ENCODE data around the gene TSPAN7. TPM values are rescaled to one million over a fixed set of nuclear protein-coding genes. Genes with fewer than 3 reads are reported as not detected.

The TSPAN7 gene
- total RNA-seq, 1 experiment from 2014 or later, result not detected

DNA sequence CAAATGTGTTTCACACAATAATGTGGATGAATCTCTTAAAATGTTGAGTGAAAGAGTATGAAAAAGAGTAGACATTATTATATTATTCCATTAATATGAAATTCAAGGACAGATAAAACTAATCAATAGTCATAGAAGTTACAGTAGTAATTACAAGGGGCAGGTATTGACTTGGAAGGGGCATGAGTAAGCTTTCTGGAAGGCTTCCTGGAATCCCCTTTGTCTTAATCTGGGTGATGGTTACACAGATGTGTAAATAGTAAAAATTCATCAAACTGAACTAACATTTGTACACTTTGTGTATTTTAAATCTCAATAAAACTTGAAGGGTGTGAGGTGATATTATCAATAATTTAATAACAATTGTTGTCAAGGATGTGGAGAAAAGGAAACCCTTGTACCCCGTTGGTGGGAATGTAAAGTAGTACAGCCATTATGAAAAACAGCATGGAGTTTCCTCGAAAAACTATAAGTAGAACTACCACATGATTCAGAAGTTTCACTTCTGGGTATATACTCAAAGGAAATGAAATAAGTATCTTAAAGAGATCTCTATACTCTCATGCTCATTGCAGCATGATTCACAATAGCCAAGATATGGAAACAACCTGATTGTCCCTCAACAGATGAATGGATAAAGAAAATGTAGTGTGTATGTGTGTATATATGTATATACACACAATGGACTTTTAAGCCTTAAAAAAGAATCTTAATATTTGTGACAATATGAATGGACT is 143.0 kb downstream of the TSPAN7 start:
- BruUV-seq (replicated peaks), result no TSS peak
- H3K9ac ChIP-seq (ENCODE audit: low read length), result no peak overlapping the region
- no peak overlapping the region for H2AFZ ChIP-seq (ENCODE audit: low read length)
- intact Hi-C loops (cut with micrococcal nuclease), result no loop called here
- H3K79me2 ChIP-seq (ENCODE audit: low read length), result no peaks in the 10 kb centered on the region
- ATAC-seq (no peak), DNase-seq (no peak)
- no peak overlapping the region for H3K4me2 ChIP-seq (ENCODE audit: low read length)
- H3K4me1 ChIP-seq (ENCODE audit: insufficient read depth, low read length), result no peaks in the 10 kb centered on the region
- POLR2A ChIA-PET (ENCODE audit: unreplicated experiment), result no interaction called here
- H3K4me3 ChIP-seq (ENCODE audit: low read length), result no peak overlapping the region
- H3K27ac ChIP-seq (ENCODE audit: low read length), result no peak overlapping the region
- H3K9me3 ChIP-seq (ENCODE audit: low read length), result no peaks in the 10 kb centered on the region
- TF ChIP-seq, protein P1, sequence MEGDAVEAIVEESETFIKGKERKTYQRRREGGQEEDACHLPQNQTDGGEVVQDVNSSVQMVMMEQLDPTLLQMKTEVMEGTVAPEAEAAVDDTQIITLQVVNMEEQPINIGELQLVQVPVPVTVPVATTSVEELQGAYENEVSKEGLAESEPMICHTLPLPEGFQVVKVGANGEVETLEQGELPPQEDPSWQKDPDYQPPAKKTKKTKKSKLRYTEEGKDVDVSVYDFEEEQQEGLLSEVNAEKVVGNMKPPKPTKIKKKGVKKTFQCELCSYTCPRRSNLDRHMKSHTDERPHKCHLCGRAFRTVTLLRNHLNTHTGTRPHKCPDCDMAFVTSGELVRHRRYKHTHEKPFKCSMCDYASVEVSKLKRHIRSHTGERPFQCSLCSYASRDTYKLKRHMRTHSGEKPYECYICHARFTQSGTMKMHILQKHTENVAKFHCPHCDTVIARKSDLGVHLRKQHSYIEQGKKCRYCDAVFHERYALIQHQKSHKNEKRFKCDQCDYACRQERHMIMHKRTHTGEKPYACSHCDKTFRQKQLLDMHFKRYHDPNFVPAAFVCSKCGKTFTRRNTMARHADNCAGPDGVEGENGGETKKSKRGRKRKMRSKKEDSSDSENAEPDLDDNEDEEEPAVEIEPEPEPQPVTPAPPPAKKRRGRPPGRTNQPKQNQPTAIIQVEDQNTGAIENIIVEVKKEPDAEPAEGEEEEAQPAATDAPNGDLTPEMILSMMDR (conservative IDR thresholded peaks at IDR 0.05; ENCODE audit: low read depth, low read length), result no peak
- TF ChIP-seq EZH2phosphoT487 (IDR thresholded peaks at IDR 0.05; ENCODE audit: borderline replicate concordance, low read length), result no peak
- no peak for TF ChIP-seq EZH2 (IDR thresholded peaks at IDR 0.05; ENCODE audit: low read length, unreplicated experiment)
- H3F3A ChIP-seq (ENCODE audit: low read length, unreplicated experiment), result no peaks in the 10 kb centered on the region
- CTCF ChIA-PET, result no interaction called here
- H3K36me3 ChIP-seq (ENCODE audit: low read depth, low read length), result no peaks in the 10 kb centered on the region
- no peaks in the 10 kb centered on the region for H4K20me1 ChIP-seq (ENCODE audit: low read length)
- H3K9me2 ChIP-seq (replicated peaks; ENCODE audit: low read length), result no peaks in the 10 kb centered on the region
- 0 out of 2 replicates have a peak, but pooled peaks cover 17% of the 10 kb centered on the region for H3K27me3 ChIP-seq (ENCODE audit: low read length)

DNA sequence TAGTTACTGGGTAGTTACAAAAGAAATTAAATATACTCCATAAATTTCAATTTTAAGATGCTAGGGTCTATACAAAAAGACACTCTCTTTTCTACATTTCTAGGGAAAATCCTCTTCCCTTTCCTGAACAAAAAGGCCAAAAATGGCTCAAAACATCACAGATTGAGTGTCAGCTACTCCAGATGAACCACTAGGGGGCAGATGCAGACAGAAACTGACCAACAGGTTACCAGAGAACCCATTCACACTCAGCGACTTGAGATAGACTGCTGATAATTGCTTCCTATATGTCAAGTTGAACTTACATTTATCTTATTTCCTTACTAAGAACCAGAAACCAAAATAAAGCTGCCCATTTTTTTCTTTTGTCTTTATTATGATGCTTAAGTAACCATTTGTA is 156.5 kb downstream of the TSPAN7 start:
- H3K4me1 ChIP-seq (ENCODE audit: insufficient read depth, low read length), result no peaks in the 10 kb centered on the region
- peak; percentile 46 for DNase-seq
- intact Hi-C loops (cut with micrococcal nuclease), result no loop called here
- ChIA-PET POLR2A (ENCODE audit: unreplicated experiment) (no interaction called here), CTCF (no interaction called here)
- no peaks in the 10 kb centered on the region for H3F3A ChIP-seq (ENCODE audit: low read length, unreplicated experiment)
- H3K9me3 ChIP-seq (ENCODE audit: low read length), result no peaks in the 10 kb centered on the region
- TF ChIP-seq, protein P1 (conservative IDR thresholded peaks at IDR 0.05; ENCODE audit: low read depth, low read length), result peak; percentile 69
- TF ChIP-seq EZH2 (IDR thresholded peaks at IDR 0.05; ENCODE audit: low read length, unreplicated experiment) (no peak), EZH2phosphoT487 (IDR thresholded peaks at IDR 0.05; ENCODE audit: borderline replicate concordance, low read length) (no peak)
- ATAC-seq, result no peak
- H2AFZ ChIP-seq (ENCODE audit: low read length), result no peak overlapping the region
- H3K9ac ChIP-seq (ENCODE audit: low read length), result no peak overlapping the region
- H3K4me2 ChIP-seq (ENCODE audit: low read length), result no peak overlapping the region
- no peaks in the 10 kb centered on the region for H3K79me2 ChIP-seq (ENCODE audit: low read length)
- no peak overlapping the region for H3K27ac ChIP-seq (ENCODE audit: low read length)
- H3K4me3 ChIP-seq (ENCODE audit: low read length), result no peak overlapping the region
- H3K27me3 ChIP-seq (ENCODE audit: low read length), result no peaks in the 10 kb centered on the region
- H3K9me2 ChIP-seq (replicated peaks; ENCODE audit: low read length), result no peaks in the 10 kb centered on the region
- H4K20me1 ChIP-seq (ENCODE audit: low read length), result no peaks in the 10 kb centered on the region
- no peaks in the 10 kb centered on the region for H3K36me3 ChIP-seq (ENCODE audit: low read depth, low read length)
- no TSS peak for BruUV-seq (replicated peaks)

DNA sequence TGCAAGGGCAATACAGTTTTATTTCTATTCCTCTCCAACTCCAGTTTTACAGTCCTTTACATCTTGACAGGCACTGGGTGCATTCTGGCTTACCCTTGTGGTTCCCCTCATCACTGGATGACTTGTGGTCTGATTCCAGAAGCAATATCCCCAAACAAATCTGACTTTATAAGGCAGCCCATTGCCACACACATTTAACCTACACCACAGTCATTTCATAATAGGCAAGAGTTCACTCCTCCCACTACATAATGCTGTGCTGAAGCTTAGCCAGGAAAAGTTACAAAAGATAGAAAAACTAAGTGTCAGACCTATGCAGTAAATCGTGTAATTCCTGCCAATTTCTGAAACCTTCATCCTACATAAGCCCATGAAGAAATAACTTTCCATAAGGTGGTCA is 157.0 kb downstream of the TSPAN7 start:
- no peaks in the 10 kb centered on the region for H3F3A ChIP-seq (ENCODE audit: low read length, unreplicated experiment)
- intact Hi-C loops (cut with micrococcal nuclease), result no loop called here
- H4K20me1 ChIP-seq (ENCODE audit: low read length), result no peaks in the 10 kb centered on the region
- H3K79me2 ChIP-seq (ENCODE audit: low read length), result no peaks in the 10 kb centered on the region
- no peak for ATAC-seq
- no peaks in the 10 kb centered on the region for H3K27me3 ChIP-seq (ENCODE audit: low read length)
- H3K9ac ChIP-seq (ENCODE audit: low read length), result no peak overlapping the region
- no peak overlapping the region for H3K27ac ChIP-seq (ENCODE audit: low read length)
- no peaks in the 10 kb centered on the region for H3K9me3 ChIP-seq (ENCODE audit: low read length)
- H3K36me3 ChIP-seq (ENCODE audit: low read depth, low read length), result no peaks in the 10 kb centered on the region
- H3K4me3 ChIP-seq (ENCODE audit: low read length), result no peak overlapping the region
- DNase-seq, result no peak
- H3K4me2 ChIP-seq (ENCODE audit: low read length), result no peak overlapping the region
- no peak for TF ChIP-seq EZH2 (IDR thresholded peaks at IDR 0.05; ENCODE audit: low read length, unreplicated experiment)
- TF ChIP-seq, protein P1 (conservative IDR thresholded peaks at IDR 0.05; ENCODE audit: low read depth, low read length), result no peak
- no peak for TF ChIP-seq EZH2phosphoT487 (IDR thresholded peaks at IDR 0.05; ENCODE audit: borderline replicate concordance, low read length)
- POLR2A ChIA-PET (ENCODE audit: unreplicated experiment), result no interaction called here
- H3K9me2 ChIP-seq (replicated peaks; ENCODE audit: low read length), result no peaks in the 10 kb centered on the region
- H2AFZ ChIP-seq (ENCODE audit: low read length), result no peak overlapping the region
- CTCF ChIA-PET, result no interaction called here
- no peaks in the 10 kb centered on the region for H3K4me1 ChIP-seq (ENCODE audit: insufficient read depth, low read length)
- BruUV-seq (replicated peaks), result no TSS peak
